DMS153 treated with DMSO at 0.1 percent for 48 hours (cell line): ENCODE data around the gene IER2.
"Not testable (repeated sequence)": the region's sequence is repeated elsewhere in the genome, so short reads cannot be mapped to it uniquely, and the experiment has no call there.

Experiments
- DNase-seq: peaks from one replicate; lab custom pipeline; 2025; ENCODE audit not compliant: unreplicated experiment; lab: John Stamatoyannopoulos, UW

IER2 gene

DNA sequence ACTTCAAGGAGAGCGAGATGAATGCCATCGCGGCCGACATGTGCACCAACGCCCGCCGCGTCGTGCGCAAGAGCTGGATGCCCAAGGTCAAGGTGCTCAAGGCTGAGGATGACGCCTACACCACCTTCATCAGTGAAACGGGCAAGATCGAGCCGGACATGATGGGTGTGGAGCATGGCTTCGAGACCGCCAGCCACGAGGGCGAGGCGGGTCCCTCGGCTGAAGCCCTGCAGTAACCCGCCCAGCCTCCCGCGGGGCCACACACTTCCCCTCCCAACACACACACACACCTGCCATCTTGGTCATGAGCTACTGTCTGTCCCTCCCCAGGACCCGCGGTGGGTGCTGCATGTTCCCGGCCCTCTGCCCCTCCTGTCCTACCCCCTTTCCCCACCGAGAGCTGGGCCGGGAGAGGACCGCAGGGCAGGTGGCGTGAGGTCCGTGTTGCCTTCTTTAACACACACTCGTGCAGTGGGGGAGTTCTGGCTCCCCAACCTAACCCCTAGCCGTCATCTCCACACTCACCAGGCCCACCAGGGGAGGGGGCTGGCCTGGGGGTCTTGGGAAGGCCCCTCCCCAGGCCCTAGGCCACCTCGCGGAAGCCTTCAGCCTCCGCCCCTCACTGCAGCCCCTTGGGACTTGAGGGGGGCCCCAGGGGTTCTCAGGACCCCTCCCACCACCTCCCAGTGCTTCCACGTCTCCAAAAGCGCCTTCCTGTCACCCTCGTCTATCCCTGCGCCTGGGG, 11.9 kb upstream of the IER2 start:
- no peak for DNase-seq

DNA sequence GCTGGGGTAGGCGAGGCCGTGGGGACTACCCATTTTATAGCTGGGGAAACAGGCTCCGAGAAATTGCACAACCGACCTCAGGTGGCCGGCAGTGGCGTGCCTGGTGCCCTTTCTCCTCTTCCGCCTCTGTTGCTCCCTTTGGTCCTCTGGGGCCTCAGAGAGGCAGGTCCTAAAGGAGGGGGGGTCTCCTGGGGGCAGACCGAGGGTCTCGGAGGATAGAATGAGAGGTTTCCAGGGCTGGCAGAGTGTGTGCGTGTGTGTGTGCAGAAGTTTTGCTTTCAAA, 11.4 kb upstream of the IER2 start:
- no peak for DNase-seq

DNA sequence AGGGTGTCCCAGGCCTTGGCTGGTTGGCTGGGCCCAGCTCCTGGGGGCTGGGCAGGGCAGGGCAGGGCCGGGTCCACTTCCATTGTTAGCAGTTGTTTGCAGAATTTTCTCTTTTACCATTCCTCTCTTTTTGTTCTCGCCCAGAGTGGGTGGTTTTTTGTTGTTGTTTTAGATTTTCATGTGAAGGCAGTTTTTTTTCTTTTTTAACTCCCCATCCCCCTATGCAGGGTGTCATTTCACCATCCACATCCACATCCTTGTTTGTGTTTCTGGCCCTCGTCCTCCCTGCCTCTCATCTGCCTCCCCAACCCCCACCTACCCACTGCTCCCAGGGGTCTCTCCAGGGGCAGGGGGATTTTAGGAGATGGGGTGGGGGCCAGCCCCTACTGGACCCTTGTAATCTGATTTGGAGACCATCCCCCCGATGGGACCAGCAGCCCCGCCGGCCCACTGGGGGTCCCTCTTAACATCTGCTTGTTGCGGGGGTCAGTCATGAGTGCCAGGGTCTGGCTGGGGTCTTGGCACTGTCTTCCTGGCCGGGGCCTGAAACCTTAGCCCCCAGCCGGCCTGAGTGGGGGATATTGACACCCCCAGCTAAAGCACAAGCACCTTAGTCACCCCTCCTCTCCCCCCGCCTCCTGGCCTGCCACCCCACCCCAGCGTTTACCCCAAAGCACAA, 10.4 kb upstream of the IER2 start:
- DNase-seq, result no peak

DNA sequence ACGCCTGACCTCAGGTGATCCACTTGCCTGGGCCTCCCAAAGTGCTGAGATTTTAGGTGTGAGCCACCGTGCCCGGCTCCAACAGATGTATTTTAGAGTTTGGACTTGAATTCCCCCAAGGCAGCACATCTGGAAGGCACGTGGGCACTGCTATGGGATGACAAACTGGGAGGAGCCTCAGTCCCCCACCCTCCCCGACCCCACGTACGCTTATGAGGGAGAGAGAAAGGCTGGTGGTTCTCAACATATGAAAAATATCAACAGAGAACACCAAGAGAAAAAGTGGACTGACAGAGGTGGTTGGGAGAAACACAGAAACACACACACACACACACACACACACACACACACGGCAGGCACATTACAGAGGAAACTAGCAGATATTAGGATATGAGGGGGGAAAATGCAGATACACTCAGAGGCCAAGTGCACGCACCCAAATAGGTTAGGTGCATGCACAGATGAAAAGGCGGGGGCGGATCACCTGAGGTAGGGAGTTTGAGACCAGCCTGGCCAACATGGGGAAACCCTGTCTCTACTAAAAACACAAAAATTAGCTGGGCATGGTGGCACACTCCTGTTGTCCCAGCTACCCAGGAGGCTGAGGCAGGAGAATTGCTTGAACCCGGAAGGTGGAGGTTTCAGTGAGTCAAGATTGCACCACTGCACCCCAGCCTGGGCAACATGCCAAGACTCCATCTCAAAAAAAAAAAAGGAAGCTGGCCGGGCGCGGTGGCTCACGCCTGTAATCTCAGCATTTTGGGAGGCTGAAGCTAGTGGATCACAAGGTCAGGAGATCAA, 3.2 kb upstream of the IER2 start:
- no peak for DNase-seq

DNA sequence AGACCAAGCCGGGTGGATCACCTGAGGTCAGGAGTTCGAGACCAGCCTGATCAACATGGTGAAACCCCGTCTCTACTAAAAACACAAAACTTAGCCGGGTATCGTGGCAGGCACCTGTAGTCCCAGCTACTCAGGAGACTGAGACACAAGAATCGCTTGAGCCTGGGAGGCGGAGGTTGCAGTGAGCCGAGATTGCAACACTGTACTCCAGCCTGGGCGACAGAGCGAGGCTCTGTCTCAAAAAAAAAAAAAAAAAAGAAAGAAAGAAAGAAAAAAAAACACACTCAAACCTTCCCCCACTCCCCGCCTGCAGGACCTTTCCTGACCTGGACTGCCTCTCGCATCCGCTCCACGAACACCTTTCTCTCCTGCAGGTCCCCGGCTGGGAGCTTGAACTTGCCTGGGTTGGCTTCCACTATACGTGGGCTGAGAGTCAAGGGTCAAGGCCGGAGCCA, 1.0 kb upstream of the IER2 start:
- DNase-seq, result not testable (repeated sequence)

DNA sequence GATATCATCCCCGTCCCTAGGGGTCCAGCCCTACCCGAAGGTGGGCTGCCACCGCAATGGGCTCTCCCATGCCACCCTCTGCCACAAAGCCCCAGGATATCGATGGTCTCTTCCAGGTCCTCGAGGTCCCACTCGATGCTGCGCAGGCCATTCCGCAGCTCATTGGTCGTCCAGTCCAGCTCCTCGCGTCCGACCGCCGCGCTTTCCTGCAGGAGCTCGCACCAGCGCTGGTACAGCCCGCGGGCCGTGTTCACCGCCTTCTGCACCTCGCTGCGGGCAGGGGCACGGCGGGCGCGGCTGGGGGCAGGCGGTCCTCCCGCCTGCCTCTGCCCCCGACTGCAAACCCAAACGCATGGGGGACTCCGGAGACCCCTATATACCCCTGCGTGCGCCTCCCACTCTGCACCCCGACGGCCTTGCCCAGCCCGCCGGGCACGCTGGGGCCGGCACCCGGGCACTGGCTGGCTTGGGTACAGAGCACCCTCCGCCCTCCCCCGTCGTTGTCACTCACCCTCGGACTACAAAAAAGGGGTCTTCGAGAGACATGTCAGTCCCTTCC, 504 bp upstream of the IER2 start:
- DNase-seq, result peak; percentile 8

DNA sequence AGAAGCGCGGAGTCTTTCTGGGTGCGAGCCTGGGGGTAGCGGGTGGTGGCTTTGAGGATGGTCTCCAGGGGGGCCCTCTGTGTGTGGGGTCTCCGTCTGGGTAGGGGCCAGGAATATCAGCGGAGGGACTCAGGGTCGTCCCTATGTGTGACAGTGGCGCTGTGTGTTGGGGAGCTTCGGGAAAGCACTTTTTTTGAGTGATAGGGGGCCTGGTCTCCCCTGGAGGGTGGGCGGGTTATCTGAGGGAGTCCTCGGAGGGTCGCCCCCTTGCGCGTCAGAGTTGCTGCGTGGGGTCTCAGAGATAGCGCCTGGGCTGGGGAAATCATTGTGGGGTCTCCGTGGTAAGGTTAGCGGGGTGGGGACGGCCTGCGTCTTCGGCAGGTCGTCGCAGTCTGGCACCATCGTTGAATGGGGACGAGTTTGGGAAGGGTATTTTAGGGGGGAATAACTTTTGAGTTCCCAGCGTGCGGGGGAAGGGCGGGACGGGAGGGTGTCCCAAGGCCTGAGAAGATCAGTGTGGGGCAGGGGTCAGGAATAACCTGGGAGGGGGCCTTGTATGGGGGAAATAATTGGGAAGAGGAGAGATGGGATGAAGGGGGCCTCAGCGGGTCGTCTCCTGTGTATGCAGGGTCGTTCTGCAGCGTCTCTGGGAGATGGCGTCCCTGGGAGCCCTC, 857 bp downstream of the IER2 start:
- no peak for DNase-seq

DNA sequence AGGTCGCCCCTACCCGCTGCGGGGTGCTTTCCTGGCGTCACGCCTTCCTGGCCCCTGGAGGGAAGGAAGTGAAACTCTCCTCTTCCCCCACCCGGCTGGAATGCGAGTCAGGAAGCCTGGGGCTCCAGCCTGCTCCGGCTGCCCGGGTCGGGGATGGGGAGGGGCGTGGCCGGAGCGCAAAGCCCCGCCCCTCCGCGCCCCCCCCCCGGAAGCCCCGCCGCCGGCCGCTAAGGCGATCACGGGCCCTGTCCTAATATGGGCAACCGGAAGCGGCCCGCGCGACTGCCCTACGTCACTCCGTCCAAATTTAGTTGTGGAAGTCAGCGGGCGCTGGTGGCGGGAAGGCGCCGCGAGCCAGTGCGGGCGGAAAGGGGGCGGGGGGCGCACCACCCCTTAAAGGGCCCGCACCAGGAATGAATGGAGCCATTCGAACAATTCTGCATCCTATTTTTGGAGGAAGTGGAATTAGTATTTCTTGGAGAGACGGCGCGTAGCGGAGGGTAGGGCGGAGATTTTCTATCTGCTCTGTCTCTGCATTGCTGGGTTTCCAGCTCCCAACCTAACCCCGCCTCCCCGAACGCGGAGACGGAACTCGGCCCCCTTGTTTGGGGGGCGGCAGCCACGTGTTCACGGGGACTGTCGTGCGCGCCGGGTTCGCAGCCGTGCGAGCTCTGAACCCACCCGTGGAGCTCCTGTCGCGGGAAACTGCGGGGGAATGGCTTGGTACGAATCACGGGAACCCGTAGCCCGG, 1.6 kb downstream of the IER2 start:
- DNase-seq, result peak; percentile 93

DNA sequence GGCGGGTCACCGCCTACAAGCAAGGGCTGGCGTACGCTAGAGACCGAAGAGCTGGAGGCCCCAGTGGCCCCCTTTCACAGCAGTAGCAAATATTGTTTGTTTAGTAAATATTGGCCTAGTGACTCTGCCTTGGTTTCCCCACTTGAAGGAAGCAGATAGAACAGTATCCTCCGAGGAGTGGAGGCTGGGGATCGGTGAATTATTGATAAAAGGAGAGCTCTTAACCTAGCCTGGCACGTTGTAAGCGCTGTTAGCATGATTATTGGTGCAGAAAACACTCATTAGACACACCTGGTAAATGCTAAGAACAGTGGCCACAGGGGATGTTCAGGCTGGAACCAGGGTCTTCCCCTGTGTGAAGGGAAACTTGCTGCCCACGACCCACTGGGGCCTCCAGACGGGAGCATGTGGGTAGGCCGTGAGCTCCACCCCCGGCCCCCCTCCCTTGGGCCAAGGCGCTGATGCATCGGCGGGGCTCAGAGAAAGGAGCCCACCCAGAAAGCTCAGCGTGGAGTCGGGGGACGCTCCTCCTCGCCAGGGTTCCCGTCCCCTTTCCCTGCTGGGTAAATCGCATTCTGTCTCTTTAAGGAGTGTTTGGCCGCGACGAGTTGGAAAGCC, 2.3 kb downstream of the IER2 start:
- DNase-seq, result no peak

DNA sequence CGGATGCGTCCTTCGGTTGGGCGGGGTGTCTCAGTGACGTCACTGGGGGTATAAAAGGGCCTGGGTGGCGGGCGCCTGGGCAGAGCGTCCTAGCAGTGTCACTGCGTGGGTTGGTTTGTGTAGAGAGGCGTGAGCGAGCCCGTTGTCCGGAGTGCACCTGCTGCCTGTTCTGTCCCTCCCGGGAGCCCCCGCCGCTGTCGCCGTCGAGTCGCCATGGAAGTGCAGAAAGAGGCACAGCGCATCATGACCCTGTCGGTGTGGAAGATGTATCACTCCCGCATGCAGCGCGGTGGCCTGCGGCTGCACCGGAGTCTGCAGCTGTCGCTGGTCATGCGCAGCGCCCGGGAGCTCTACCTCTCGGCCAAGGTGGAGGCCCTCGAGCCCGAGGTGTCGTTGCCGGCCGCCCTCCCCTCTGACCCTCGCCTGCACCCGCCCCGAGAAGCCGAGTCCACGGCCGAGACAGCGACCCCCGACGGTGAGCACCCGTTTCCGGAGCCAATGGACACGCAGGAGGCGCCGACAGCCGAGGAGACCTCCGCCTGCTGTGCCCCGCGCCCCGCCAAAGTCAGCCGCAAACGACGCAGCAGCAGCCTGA, 2.9 kb downstream of the IER2 start:
- peak; percentile 77 for DNase-seq

DNA sequence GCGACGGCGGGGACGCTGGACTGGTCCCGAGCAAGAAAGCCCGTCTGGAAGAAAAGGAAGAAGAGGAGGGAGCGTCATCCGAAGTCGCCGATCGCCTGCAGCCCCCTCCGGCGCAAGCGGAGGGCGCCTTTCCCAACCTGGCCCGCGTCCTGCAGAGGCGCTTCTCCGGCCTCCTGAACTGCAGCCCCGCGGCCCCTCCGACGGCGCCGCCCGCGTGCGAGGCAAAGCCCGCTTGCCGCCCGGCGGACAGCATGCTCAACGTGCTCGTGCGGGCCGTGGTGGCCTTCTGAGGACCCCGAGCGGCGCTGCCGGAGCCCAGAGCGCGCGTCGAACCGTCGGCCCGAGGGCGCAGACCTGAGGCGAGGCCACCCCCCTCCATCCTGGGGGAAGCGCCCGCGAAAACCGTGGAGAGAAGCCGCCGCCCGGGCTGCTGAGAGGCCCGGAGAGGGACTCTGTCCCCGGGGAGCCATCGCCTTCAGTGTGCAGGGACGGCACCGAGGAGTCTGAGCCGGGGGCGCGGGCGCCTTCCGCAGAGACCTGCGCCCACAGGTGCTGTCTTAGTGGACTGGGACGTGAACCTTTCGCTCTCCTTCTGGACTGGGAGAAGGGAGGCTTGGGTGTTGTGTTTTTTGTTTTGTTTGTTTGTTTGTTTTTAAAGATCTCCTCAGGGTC, 3.5 kb downstream of the IER2 start:
- no peak for DNase-seq

DNA sequence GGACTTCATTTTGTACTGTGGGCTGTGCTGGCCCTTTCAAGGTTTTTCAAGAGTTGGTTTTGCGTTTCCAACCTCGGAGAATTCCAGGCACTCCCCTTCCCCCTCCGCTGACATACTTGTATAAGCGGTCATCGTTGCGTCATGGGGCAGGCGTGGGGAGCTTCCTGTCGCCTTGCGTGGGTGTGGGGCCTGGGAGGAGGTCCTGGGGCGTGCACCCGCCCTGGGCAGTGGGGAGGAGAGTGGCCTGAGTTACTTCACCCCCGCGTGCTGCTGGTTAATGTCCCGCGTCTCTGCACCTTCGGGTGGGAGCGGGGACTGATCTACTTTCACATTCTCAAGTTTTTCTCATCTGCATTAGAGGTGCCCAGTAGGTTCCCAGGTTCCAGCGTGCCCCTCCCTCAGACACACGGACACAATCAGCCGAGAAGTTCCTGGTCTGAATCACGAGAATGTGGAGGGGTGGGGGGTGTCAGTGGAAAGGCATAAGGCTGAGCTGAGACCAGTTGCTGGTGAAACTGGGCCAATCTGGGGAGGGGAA, 4.1 kb downstream of the IER2 start:
- DNase-seq, result no peak

DNA sequence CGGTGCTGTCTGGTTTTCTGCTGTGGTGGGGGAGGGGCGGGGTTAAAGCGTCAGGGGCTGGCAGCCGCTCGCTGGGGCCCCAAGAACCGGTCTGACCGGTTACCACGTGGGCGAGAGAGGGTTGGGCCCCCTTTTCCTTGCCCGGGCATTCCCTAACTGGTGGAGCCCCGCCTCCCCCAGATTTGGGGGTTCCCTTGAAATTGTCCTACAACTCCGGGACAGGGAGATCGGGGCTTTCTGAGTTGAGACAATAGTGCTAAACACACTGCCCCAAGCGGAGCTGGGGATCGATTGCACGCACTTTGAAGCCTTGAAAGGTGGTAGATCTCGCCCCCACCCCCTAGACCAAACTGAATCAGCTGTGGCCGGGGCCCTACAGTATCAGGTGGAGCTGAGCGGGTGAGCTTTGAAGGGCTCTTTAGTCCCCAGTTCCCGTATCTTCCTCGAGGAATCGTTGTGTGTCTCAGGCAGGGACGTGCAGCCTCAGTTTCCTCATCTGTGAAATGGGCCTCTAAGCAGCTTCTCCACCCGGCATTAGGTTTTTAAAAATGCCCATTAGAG, 4.8 kb downstream of the IER2 start:
- DNase-seq, result peak; percentile 76

DNA sequence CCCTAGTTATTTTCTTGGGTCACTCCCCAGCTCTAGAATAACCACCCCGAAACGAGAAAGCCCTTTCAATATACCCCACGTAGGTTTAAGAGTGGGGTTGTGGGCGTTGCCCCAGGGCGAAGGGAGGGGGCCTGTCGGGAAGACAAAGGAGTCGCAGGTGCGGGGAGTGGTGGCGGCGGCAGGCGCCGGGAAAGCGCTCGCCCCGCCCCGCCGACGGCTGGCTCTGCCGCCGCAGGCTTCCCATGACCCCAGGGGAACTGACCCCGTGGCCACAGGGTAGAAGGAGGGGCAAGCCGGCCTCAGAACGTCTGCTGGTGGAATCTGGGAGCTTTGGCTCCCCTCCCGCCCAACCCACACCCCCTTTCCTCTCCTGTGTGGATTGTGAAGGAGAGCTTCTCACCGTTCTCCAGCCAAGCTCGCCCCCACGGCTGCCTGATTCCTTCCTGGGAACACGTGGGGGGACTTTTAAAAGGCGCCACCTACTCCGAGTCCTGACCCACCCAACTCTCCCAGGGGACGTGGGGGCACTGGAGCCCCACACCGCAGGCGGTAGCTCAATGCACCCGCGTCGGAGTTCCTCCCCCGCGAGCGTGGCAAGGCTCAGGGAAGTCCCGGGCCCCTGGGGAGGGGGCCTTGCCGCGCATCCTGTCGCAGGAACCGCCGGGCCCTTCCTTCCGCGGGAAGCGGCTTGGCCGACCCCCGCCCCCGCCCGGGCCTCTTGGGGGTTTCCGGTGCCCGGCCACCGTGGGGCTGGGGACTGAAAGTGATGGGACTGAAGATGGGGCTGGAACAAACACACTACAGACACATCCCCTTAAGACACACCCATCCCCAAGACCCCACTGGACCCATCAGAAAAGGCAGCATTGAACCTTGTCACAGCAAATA, 5.5 kb downstream of the IER2 start:
- peak; percentile 68 for DNase-seq

DNA sequence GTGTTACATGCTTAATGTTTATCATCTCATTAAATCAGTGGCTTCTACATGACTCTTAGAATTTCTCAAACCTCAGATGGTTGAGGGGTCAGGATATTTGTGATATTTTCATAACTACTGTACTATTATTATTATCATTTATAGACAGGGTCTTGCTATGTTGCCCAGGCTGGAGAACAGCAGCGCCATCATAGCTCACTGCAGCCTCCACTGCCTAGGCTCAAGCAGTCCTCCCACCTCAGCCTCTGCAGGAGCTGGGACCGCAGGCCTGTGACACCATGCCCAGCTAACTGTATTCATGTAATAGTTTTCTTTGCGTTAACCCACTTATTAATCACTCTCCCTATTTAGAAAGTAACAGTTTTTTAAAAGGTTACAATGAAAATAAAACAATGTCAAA, 9.5 kb downstream of the IER2 start:
- no peak for DNase-seq

DNA sequence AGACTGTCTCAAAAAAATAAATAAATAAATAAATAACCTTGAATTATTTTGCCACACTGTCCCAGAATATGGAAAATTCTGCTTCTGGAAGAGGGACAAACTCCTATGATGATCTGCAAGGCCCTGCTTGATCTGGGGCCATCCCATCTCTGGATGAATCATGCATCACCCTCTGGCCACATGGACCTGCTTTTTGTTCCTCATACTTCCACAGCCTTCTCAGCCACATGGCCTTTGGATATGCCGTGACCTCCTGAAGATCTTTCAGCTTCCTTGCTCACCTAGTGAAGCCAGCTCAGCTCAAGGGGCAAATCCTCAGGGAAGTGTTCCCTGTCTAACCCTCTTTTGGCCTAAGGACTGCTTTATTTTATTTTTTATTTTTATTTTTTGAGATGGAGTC, 10.3 kb downstream of the IER2 start:
- DNase-seq, result no peak

DNA sequence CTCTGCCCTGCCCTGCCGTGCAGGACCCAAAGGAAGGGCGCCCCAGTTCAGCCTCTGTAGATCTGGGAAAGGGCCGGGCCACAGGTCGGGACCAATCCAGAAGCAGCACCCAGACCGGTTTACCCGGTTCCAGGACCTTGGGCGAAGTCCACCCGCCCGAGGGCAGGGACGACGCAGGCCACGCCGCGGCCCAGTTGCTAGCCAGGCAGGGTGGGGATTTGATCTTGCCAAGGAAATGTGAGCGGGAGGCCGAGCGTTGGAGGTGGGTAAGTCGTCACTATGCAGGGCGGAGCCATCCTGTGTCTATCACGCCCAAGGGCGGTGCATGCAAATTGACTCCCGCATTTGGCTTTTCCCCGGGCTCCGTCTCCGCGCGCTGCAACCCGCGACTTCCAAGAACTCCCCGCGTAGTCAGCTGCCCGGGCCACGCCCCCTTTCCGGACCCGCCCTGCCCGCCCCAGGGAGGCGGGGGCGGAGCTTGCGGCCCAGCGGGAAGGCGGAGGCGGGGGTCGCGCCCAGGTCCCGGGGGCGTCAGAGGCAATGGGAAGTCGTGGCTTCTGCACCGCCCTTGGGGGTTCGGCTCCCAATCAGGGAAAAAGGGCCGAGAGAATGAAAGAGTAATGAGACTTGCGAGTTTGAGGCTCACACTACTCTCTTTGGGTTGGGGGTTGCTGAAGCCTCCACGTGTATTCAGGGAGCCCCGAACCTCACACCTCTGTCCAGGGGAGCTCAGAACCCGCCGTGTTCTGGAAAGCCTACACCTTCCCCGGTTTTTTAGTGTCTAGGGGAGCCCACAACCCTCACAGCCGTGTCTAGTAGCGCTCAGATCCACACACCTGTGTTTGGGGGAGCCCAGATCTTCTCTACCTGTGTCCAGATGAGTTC, 12.8 kb downstream of the IER2 start:
- DNase-seq, result peak; percentile 93
